RPMI8226 (cell line): ENCODE results near the gene DPM3.
A peak's percentile ranks its signal among the peaks of the same experiment; 100 is the strongest.

Experiments used
- DNase-seq: peaks from one replicate; pipeline ENCODE4 v3.0.0-alpha.2; 2015

The DPM3 gene

DNA sequence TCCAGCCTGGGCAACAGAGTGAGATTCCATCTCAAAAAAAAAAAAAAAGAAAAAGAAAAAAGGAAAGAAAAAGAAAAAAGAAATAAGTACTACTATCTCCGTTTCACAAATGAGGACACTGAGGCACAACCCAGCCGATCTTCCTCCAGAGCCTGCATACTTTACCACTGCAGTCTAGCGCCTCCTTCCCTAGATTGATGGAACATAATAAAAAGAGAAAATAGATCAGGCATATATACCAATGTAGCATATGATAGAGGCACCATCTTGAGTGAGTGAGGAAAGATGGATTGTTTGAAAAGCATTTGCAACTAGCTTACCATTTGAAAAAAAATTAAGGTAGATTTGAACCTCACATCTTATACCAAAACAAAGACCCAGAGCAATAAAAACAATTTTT is 5.2 kb upstream of the DPM3 start:
- no peak for DNase-seq

DNA sequence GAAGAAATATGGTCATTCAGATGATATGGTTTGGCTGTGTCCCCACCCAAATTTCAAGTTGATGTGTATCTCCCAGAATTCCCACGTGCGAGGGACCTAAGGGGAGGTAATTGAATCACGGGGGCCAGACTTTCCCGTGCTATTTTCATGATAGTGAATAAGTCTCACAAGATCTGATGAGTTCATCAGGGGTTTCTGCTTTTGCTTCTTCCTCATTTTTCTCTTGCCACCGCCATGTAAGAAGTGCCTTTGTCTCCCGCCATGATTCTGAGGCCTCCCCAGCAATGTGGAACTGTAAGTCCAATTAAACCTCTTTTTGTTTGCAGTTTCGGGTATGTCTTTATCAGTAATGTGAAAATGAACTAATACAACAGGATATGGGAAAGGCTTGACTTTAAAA is 1.4 kb upstream of the DPM3 start:
- DNase-seq, result no peak

DNA sequence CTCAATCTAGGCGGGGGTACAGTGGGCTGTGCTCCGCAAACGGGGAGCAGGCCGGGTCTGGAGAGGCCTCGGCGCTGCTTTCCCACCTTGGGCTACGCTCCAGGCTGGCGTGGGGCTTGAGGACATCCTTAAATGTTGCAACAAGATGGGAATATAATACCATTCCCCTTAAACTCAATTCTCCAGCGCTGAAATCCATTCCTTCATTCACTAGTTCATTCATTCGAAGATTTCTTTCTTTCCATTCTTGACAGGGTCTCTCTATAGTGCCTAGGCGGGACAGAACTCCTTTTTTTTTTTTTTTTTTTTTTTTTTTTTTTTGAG is 261 bp upstream of the DPM3 start:
- DNase-seq, result no peak

DNA sequence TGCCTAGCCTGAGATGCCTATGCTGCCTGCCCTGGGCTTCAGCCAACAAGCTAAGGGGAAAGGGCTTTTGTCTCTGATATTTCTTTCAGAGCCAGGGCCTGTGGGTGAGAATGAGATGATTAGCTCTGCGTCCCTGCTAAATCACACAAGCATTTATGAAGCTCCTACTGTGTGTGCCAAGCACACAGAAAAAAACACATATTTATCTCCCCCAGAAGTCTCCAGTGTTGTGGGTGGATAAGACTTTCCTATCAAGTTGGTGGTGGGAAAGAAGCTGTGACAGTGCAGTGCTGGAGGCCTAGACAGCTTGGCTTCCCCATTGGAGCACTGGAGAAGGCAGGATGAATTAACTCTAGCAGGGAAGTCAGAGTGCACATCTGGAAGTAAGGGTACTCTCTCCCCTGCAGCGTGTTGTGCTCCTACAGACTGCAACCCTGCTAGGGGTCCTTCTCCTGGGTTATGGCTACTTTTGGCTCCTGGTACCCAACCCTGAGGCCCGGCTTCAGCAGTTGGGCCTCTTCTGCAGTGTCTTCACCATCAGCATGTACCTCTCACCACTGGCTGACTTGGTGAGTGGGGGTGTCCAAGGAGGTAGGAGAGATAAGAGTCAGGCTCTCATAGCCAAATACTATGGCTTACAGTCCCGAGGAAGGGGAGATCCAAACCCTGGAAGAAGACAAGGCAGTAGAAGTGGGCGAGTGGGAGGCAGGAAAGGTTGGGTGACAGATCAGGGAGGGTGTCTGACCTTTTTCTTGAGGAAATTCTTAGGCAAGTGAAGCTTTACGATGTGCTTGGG is 3.0 kb downstream of the DPM3 start:
- no peak for DNase-seq

DNA sequence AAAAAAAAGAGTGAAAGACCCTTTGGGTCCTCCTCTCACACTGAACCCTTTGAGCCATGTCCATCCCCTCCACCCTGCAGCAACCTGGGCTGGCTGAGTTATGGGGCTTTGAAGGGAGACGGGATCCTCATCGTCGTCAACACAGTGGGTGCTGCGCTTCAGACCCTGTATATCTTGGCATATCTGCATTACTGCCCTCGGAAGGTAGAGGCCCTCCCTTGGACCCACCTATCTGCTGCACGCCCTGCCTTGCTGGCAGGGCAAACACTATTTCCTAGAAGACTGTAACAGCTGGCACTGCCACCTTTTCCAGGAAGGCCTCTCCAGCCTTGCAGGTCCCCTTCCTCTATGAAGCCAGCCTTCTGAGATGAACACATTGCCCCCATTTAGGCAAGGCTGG is 3.6 kb downstream of the DPM3 start:
- DNase-seq, result peak; percentile 36

DNA sequence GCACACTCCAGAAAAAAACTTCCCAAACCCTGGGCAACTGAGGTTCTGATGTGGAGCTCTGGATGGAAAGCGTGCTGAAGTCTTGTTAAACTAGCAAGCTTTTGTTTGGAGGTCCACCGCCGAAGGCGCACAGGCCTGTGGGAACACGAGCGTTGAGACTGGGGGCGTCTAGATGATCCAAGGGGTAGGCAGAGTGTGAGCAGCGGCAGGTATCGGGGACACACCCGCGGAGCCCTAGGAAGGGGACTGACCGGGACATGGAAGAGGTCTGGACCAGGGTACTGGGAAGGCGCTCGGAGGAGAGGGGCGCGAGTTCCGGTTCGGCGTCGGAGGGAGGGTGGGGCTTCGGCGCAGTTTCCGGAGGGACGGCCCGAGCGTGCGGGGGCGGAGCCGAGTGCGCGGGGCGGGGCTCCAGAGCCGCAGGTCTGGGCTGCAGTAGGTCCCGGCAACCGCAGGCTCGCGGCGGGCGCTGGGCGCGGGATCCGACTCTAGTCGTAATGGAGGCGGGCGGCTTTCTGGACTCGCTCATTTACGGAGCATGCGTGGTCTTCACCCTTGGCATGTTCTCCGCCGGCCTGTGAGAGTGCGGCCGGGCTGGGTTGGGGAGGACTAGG is 4.8 kb downstream of the DPM3 start, which contains the start of gene SLC50A1:
Gene SLC50A1, plus strand, starts transcription at position 438 of the 614 bp plus-strand sequence. Its CDS starts 60 bp downstream, at position 498.
- DNase-seq, result peak; percentile 98

DNA sequence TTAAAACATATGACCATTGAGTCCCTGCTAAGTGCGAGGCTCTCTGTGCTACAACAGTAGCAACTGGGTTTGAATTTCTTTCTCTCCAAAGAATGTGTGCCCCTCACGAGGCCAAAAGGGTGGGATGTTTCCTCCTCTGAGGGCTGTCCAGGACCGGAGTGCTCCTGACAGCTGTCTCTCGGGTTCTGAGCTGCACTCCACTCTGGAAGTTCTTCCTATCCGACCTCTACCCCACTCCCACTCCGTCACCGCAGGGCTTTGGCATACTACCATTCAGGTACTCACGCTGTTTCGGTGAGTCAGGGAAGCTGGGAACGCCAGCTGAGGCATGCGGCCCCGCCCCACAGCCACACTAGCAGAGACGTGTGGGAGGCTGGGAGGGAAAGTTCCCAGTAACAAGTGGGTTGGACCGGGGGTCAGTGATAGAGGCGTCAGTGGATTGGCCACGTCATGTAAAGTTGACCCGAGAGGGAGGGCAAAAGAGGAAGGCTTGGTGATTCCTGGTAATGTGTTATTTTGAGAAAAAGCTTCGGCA is 5.4 kb downstream of the DPM3 start:
- DNase-seq, result peak; percentile 92

DNA sequence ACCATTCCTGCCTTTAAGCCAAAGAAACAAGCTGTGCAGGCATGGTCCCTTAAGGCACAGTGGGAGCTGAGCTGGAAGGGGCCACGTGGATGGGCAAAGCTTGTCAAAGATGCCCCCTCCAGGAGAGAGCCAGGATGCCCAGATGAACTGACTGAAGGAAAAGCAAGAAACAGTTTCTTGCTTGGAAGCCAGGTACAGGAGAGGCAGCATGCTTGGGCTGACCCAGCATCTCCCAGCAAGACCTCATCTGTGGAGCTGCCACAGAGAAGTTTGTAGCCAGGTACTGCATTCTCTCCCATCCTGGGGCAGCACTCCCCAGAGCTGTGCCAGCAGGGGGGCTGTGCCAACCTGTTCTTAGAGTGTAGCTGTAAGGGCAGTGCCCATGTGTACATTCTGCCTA is 6.0 kb downstream of the DPM3 start:
- DNase-seq, result peak; percentile 44

DNA sequence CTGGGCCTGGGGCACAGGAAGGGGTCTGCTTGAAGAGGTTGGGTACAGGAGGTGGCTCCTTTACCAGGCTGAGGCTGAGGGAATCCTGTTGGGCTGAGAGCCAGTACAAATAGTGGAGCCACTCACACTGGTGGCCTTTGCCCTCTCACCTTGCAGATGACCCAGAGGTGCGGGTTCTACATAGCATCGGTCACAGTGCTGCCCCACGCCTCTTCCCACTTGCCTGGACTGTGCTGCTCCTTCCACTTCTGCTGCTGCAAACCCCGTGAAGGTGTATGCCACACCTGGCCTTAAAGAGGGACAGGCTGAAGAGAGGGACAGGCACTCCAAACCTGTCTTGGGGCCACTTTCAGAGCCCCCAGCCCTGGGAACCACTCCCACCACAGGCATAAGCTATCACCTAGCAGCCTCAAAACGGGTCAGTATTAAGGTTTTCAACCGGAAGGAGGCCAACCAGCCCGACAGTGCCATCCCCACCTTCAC is 6.5 kb downstream of the DPM3 start:
- no peak for DNase-seq

DNA sequence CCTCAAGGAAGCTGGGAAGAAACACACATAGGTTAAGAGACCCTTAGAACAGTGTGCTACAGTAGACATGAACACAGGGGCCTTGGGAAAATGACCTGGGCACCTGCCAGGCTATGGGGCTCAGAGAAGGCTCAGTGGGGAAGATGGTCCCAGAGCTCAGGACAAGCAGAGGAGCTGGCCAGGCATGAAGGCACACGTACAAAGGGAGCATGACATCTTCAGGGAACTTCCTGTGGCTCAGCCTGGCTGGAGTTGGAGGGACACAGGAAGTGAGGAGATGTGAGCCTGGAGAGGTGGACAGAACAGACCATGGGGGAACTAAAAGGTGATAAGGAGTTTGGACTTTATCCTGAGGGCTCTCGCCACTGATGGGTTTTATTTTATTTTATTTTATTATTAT is 8.5 kb downstream of the DPM3 start:
- no peak for DNase-seq

DNA sequence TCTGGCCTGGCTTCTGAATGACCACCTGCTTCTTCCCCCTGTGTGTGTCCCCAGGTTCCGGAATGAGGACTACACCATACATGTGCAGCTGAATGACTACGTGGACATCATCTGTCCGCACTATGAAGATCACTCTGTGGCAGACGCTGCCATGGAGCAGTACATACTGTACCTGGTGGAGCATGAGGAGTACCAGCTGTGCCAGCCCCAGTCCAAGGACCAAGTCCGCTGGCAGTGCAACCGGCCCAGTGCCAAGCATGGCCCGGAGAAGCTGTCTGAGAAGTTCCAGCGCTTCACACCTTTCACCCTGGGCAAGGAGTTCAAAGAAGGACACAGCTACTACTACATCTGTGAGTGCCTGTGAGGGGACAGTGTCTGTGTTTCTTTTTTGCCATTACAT is 9.0 kb downstream of the DPM3 start:
- no peak for DNase-seq

DNA sequence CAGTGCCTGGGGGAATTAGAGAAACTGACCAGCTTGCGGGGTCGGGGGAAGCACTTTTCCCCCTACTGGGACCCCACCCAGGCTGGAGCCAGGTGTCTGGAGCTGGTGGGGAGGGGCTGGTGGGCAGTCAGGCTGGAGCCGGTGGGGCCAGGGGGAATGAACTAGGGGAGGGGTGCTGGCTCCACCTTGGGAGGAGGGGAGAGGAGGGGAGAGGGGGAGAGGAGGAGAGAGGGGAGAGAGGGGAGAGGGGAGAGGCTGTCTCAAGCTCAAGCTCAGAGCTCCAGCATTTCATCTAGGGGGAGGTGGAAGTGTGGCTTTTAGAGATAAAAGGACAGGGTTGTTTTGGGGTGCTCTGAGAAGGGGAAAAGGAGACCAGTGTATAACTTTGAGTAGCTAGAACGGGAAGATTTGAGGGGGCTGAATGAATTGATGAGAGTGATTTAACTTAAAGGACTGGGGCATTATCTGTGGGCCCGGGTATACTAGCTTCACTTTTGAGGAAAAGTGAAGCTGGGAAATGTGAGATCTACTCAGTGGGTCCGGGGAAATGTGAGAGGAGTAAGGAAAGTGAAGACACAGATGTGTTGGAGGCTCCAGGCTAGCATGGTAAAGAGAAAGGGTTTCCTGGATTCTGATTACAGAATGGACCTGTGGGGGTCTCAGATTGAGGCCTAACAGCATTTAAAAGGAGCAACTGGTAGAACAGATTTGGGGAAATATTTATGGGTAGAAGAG is 9.9 kb downstream of the DPM3 start:
- no peak for DNase-seq

DNA sequence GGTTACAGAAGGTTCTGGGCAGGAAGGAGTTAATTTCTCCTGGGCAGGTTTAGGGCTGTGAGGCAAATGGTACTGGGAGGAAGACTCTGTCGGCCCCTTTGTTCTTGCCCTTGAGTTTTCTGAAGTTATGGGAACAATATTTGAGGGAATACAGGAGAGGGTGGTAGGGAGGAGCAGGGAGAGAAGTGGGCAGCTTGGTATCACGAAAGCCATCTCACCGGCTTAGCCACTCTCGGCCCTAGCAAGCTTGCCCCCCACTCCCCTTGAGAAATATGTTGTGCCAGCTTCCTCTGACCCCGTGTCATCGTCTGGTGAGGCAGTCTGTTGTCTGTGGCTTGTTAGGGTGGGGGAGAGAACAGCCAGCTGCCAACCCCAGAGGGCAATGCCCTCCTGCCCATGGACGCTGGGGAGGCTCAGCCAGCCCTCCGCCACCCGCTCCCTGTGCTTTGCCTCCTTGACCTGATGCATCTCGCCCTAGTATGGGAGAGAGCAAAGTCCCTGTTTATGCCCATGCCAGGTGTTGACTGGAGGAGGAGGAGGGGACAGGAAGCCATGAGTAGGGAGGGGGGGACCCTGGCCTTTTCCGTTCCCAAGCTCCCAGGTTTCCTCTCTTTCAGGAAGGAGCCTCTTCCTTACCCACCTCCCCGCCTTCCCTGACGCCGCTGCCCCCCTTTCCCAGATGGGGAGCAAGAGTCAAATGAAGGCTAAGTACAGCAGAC is 11.4 kb downstream of the DPM3 start:
- DNase-seq, result no peak

DNA sequence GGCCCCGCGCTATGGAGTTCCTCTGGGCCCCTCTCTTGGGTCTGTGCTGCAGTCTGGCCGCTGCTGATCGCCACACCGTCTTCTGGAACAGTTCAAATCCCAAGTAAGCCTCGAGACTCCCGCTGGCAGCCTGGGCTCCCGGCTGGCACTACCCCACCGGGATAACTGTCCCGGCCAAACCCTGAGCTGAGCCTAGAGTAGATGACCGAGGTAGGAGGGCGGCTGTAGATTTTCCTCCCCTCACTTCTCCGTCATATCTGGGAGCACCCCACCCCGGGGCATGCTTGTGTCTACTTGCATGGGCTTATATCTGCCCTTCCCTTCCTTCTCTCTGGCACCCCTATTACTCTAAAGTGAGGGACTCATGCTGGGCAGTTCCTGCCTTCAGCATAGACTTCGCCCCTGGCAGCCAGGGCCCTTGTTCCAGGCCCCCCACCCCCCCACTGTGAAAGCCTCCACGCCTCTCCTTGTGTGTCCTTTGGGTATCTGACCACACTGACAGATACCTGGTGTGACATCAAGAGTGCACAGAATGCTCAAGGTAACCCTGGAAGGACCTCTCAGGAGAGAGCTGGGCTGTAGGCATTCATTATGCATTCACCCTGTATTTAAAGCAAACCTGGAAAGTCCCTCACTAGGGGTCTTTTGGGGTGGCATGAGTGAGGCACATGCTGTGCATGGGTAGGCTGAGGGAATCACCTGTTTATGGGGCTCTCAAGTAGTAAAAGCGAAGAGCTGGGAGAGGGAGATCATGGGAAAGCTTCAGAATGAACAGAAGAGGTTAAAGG is 12.2 kb downstream of the DPM3 start:
- no peak for DNase-seq

DNA sequence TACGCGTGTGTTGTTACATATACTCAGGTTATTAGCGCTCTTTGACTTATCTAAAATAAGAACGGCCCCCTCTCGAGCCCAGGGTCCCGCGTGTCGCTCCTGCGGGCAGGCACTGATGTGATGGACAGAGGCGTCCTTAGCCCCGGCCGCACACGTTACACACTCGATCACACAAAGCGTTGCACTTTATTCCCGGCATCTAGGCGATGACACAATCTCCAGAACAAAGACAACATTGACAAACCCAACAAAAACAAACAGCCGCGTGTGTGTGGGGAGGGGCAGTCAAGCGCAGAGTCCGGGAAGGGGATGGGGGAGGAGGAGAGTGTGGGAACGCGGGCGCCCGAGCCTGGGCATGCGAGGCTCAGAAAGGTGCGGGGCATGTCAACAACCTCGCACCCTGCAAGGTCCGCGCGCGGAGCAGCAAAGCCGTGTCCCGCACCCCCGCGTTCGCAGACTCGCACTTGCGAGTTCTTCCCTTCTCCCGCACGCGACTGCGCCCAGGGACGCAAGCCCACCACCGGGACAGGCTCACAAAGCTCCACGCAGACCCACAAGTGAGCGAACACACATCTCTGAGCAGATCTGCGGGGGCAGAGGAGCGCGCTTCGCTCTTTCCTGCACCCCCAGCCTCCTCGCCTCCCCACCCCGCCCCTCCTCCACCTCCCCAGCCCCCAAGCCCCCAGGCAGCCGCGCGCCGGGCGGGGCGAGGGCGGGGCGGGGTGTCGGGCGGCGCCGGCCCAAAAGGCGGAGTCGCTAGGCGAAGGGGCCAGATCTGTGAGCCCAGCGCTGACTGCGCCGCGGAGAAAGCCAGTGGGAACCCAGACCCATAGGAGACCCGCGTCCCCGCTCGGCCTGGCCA is 13.0 kb downstream of the DPM3 start, which contains the start of gene EFNA1:
Gene EFNA1, plus strand, starts transcription at position 772 of the 862 bp plus-strand sequence. CDS start 102 bp downstream, outside the sequence.
- DNase-seq, result peak; percentile 82

DNA sequence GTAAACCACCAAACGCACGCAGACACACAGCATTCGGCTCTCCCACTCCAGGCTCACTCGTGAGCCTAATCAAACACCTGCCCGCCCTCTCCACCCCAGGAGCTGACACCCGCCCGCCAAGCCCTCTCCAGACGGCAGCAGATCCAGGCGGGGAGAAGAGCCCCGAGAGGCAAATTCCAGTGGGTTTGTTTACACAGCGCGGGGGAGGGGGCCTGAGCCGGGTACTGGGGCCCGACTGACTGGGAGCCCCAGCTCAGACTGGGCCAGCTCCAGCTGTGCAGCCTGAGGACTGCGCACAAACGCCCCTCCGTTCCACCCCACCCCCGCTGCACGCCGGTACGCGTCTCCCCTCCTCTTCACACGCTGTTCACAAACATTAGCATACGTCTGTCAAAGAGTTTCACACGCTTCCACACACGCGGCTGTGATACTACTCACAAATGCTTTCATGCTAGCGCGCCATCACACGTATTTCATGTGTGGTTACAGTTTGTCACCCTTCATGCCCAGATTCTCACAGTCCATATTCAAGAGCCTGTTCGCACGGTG is 13.7 kb downstream of the DPM3 start:
- DNase-seq, result peak; percentile 73

DNA sequence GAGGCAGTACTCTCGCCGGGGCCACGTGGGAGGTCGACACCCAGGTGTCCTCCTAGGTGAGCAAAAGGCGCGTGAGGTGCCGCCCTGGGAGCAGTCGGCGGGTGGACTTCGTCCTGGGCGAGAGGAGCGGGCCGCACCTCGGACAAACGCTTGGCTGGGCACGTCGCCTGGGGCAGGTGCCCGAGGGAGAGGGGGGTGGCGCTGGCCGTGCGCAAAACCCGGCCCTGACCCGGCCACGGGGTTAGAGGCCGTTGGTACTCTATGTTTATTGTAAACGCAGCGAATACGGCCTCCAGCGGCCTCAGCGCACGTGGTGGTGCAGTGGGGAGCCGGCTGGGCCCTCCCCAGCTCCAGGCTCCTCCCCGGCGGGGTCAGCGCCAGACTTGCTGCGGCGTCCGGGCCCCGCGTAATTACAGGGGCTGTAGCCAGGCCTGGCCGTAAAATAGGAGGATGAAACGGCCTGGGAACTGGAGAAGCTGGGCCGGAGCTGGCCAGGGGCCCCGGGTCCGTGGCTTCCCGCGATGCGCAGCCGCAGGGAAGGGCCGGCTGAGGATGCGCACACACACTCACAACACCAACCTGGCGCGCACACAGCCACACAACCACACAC is 14.3 kb downstream of the DPM3 start:
- DNase-seq, result no peak

DNA sequence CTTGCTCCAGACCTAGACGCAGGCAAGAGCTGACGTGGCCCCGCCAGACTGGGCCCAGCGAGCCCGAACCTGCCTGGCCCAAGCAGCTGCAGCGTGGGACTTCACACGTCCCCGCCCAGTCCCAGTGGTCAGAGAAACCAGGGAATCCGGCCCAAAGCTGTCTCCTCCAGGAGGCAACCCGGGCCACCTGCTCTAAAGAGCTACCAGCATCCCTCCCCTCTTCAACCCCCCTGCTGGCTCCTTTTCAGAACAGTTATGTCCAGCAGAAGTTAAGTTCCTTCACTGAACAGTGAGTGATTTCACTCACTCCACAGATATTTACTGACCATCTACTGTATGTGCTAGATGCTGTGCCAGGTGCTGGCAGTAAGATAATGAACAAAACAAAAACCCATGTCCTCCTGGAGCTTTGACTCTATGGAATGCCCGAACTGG is 14.8 kb downstream of the DPM3 start:
- peak; percentile 38 for DNase-seq

DNA sequence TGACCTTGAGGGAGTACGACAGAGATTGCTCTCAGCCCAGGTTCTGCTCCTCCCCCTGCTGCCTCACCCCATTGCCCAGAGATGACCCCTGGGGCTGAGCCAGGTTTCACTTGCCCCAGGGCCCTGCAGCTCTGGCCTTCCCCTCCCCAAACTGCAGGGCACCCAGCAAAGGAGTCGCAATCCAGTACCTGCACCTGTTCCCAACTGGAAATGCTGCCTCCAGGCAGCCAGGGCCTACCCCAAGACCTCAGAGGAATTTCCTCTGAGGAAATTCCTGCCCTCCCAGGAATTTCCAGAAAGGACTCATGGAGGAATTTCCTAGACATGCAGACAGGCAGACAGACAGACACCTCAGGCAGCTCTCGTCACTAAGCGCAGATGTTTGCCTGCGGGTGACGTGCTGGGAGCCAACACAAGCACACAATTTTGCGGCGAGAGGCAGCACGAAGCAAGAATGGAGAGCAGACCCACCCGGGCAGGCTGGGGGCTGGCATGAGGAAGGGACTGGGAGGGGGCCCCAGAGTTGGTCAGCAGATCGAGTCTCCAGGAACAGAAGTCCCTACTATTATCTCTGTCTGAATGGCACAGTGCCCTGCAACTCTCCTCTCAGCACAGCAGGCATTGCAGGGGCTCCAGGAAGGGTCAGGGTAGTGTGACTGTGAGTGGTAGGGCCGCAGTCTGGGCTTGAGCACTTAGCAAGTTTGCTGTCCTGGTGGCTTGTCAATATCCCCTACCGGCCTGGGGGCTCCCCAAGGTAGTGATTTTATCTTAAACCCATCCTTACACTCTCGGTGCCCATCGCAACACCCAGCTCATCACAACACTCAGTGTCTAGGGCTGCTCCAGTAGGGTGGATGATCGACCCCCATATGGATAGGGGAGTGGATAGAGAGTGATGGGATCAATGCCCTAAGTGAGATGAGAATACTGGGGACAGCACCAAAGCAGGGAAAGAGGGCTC is 15.5 kb downstream of the DPM3 start:
- DNase-seq, result peak; percentile 91
